ENCODE results near the gene KCNH6. TPM values are rescaled to one million over a fixed set of nuclear protein-coding genes. Genes with fewer than 3 reads are reported as not detected.

KCNH6 gene
- total RNA-seq, 1 experiment from 2014 or later, result 1.6 TPM

DNA sequence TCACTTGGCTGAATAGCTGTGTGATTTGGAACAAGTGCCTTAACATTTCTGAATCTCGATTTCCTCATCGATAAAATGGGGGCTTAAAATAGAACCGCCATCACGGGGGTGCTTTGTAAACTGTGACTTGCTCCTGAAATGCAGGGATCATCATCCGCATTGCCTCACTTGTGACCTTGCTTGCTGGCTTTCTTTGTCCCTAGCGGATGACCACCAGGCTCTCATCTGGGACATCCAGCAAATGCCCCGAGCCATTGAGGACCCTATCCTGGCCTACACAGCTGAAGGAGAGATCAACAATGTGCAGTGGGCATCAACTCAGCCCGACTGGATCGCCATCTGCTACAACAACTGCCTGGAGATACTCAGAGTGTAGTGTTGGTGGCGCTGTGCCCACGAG, 65.6 kb downstream of the KCNH6 start:
- peak overlapping the region in 1 of 3 experiments; percentile 26; a peak in 1 of 7 replicates for H3K27ac Mint-ChIP-seq
- H3K27me3 Mint-ChIP-seq (ENCODE audit: low read depth), result no peaks in the 10 kb centered on the region
- whole genome bisulfite sequencing (ENCODE audit: extremely low coverage, insufficient read length, low lambda C conversion rate), result no CpG with 5 or more reads among the region's 11 CpGs
- H2AFZ ChIP-seq (ENCODE audit: low read length), result no peak overlapping the region
- H3K4me1 Mint-ChIP-seq, result no peaks in the 10 kb centered on the region
- H3K14ac ChIP-seq (ENCODE audit: insufficient read depth, low read length), result no peak overlapping the region
- no peaks in the 10 kb centered on the region for H4K20me1 ChIP-seq (ENCODE audit: control insufficient read depth, insufficient read depth, insufficient read length)
- no peak overlapping the region for H2BK15ac ChIP-seq (ENCODE audit: low read depth, low read length)
- no peaks in the 10 kb centered on the region; the same call in 1 of the 2 replicates for H3K79me2 ChIP-seq (ENCODE audit: insufficient read depth, low read length)
- no peak overlapping the region for H3K27ac ChIP-seq (ENCODE audit: insufficient read length, low read depth, low read length)
- H3K9me3 Mint-ChIP-seq, result no peaks in the 10 kb centered on the region
- H3K79me1 ChIP-seq (ENCODE audit: insufficient read depth, low read depth, low read length, poor library complexity, severe bottlenecking), result no peaks in the 10 kb centered on the region
- TF ChIP-seq, protein P1, sequence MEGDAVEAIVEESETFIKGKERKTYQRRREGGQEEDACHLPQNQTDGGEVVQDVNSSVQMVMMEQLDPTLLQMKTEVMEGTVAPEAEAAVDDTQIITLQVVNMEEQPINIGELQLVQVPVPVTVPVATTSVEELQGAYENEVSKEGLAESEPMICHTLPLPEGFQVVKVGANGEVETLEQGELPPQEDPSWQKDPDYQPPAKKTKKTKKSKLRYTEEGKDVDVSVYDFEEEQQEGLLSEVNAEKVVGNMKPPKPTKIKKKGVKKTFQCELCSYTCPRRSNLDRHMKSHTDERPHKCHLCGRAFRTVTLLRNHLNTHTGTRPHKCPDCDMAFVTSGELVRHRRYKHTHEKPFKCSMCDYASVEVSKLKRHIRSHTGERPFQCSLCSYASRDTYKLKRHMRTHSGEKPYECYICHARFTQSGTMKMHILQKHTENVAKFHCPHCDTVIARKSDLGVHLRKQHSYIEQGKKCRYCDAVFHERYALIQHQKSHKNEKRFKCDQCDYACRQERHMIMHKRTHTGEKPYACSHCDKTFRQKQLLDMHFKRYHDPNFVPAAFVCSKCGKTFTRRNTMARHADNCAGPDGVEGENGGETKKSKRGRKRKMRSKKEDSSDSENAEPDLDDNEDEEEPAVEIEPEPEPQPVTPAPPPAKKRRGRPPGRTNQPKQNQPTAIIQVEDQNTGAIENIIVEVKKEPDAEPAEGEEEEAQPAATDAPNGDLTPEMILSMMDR (conservative IDR thresholded peaks at IDR 0.05), result no peak
- H3T11ph ChIP-seq (ENCODE audit: low read length), result no peak overlapping the region
- H3K4me1 ChIP-seq (ENCODE audit: insufficient read depth, low read length), result no peaks in the 10 kb centered on the region
- no peak overlapping the region for H2BK12ac ChIP-seq (ENCODE audit: insufficient read length, low read depth, low read length)
- H3K27me3 ChIP-seq (ENCODE audit: insufficient read depth, low read length), result no peaks in the 10 kb centered on the region
- H3K9ac ChIP-seq (ENCODE audit: extremely low read depth, insufficient read length, low read length), result no peak overlapping the region
- H4K8ac ChIP-seq (replicated peaks; ENCODE audit: insufficient read length, low read depth, low read length), result no peak overlapping the region
- no peak overlapping the region for H2BK5ac ChIP-seq (ENCODE audit: insufficient read length, low read length)
- H3K23ac ChIP-seq (ENCODE audit: insufficient read length, low read depth, low read length), result no peak overlapping the region
- no peak overlapping the region for H3K4me2 ChIP-seq (ENCODE audit: insufficient read depth, insufficient read length, low read length)
- H2AK5ac ChIP-seq (ENCODE audit: insufficient read length, low read length), result no peak overlapping the region
- no peak overlapping the region for H3K4me3 Mint-ChIP-seq
- DNase-seq, result no peak
- H3K23me2 ChIP-seq (ENCODE audit: insufficient read length, low read depth, low read length, poor library complexity, severe bottlenecking), result no peaks in the 10 kb centered on the region
- H3K56ac ChIP-seq (ENCODE audit: insufficient read length, low read depth, low read length), result no peak overlapping the region
- H3K18ac ChIP-seq (ENCODE audit: insufficient read length, low read depth, low read length), result no peak overlapping the region
- H4K91ac ChIP-seq (ENCODE audit: insufficient read length, low read depth, low read length), result no peak overlapping the region
- H2BK20ac ChIP-seq (ENCODE audit: low read depth, low read length, poor library complexity, severe bottlenecking), result no peak overlapping the region
- H3K9me3 ChIP-seq (ENCODE audit: control insufficient read depth, low read depth, low read length), result no peaks in the 10 kb centered on the region
- no peak overlapping the region for H3K4ac ChIP-seq (ENCODE audit: low read depth, low read length)
- H4K5ac ChIP-seq (ENCODE audit: insufficient read length, low read depth, low read length), result no peak overlapping the region
- peaks cover 31 to 73% (median 59%) of the 10 kb centered on the region in 3 experiments for H3K36me3 Mint-ChIP-seq (ENCODE audit: insufficient read depth in 1 of 3, low read depth in 3 of 3)
- H2BK120ac ChIP-seq (ENCODE audit: low read depth, low read length, poor library complexity, severe bottlenecking), result no peak overlapping the region

All from H9 (cell line).